ENCODE data around the gene MEGF10. TPM values are rescaled to one million over a fixed set of nuclear protein-coding genes. Genes with fewer than 3 reads are reported as not detected.

The MEGF10 gene
- total and polyA plus RNA-seq, 7 donors = 0.68 to 23.6 (median 2.2) TPM

DNA sequence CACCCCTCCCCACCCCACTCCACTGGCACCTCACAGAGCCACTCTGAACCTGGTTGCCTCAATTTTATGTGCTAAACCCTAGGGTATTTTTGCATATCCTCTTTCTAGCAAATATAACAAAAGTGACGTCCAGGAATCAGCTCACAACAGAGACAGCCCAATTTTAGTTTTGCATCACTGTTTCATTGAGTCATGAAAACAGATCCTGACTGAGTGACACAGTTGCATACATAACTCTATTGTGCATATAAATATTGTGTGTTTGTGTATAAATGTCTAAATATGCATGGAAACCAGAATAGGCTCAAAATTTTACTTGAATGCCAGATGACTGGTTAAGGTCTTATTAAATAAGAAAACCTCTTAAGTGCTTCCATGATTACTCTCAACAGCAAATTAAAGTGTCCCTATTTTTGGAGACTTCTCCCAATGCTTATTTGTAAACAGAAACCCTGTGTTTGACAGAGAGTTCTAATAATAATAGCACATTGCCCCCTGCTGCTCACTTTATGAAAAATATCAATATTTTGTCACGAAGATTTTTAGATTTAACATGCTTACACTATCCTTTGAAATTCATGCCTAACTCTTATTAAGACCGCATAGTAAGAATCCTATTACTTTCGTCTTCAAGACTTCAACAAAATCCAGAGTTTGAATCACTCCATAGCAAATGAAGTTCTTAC lies 151.3 kb downstream of the MEGF10 start:
- ATAC-seq = peak in 2 of 4 donors; percentile 36 to 38
- intact Hi-C loops (cut with DNase I) = loop anchor here (2.0 kb wide), 2 partner anchors 151 to 153 kb away; partner anchors contain the start of gene MEGF10 (in 1 of the 2)
- no peaks in the 10 kb centered on the region for H3K36me3 ChIP-seq (ENCODE audit: insufficient read depth in 1 of 2, low read depth in 1 of 2)

GRCh38 chr5:127444171-127444570 lies 153.6 kb downstream of the MEGF10 start:
- Histone ChIP-seq H3K4me1 (peaks cover 4% of the 10 kb centered on the region), H3K9me3 (no peaks in the 10 kb centered on the region), H3K27ac (no peak overlapping the region), H3K4me3 (no peak overlapping the region), H3K36me3 (ENCODE audit: insufficient read depth in 1 of 2, low read depth in 1 of 2) (peaks cover 0 to 6% of the 10 kb centered on the region in 2 donors), H3K27me3 (ENCODE audit: insufficient read depth in 3 of 3, low read length in 2 of 3) (no peaks in the 10 kb centered on the region)
- DNase-seq = no peak
- TF ChIP-seq CTCF (IDR thresholded peaks at IDR 0.05) = no peak
- intact Hi-C loops (cut with DNase I) = no loop called here
- no peak for ATAC-seq
- WGBS, 3 donors = 88 to 96% (median 96%) methylated on average over 1 of the region's 1 CpG

More for the DNA sequence above, 151.3 kb downstream of the MEGF10 start:
- no peak overlapping the region for H3K27ac ChIP-seq
- DNase-seq = no peak
- TF ChIP-seq CTCF (IDR thresholded peaks at IDR 0.05) = peak; percentile 29
- H3K9me3 ChIP-seq = no peaks in the 10 kb centered on the region
- WGBS, 3 donors = 59 to 80% (median 67%) methylated on average over 4 of the region's 4 CpGs
- H3K27me3 ChIP-seq (ENCODE audit: insufficient read depth in 3 of 3, low read length in 2 of 3) = no peaks in the 10 kb centered on the region
- no peak overlapping the region for H3K4me3 ChIP-seq
- H3K4me1 ChIP-seq = peaks cover 4% of the 10 kb centered on the region

GRCh38 chr5:127445328-127445727 lies 154.7 kb downstream of the MEGF10 start:
- 67 to 78% (median 69%) methylated on average over 4 of the region's 4 CpGs for WGBS, 3 donors

DNA sequence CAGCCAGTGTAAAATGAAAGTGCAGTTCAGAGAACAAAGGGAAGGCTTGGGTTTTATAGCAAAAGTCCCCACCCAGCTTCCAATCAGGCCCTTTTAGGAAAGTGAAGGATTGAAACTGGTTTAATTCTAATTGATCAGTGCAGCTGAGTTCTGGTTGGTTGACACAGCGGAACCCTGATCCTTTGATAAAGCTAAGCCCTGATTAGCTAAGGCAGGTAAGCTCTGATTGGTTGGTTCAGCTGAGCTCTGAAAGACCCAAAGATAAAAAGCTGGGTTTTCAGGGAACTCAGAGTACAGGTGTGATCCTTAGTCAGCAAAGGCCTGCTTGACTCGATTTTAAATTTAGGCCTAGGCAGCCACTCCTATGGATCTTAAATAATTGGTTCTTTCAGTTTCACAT lies 156.0 kb downstream of the MEGF10 start:
- Histone ChIP-seq H3K27me3 (ENCODE audit: insufficient read depth in 3 of 3, low read length in 2 of 3) (no peaks in the 10 kb centered on the region), H3K4me1 (no peaks in the 10 kb centered on the region), H3K27ac (no peak overlapping the region), H3K4me3 (no peak overlapping the region), H3K9me3 (no peaks in the 10 kb centered on the region), H3K36me3 (ENCODE audit: insufficient read depth in 1 of 2, low read depth in 1 of 2) (peaks cover 0 to 6% of the 10 kb centered on the region in 2 donors)
- ATAC-seq = no peak
- intact Hi-C loops (cut with DNase I) = no loop called here
- TF ChIP-seq CTCF (IDR thresholded peaks at IDR 0.05) = no peak
- DNase-seq = no peak
- WGBS, 3 donors = 82 to 94% (median 90%) methylated on average over 2 of the region's 2 CpGs

More at GRCh38 chr5:127445328-127445727, 154.7 kb downstream of the MEGF10 start:
- Histone ChIP-seq H3K27me3 (ENCODE audit: insufficient read depth in 3 of 3, low read length in 2 of 3) (no peaks in the 10 kb centered on the region), H3K4me1 (no peaks in the 10 kb centered on the region), H3K4me3 (no peak overlapping the region), H3K27ac (no peak overlapping the region), H3K9me3 (no peaks in the 10 kb centered on the region), H3K36me3 (ENCODE audit: insufficient read depth in 1 of 2, low read depth in 1 of 2) (peaks cover 0 to 6% of the 10 kb centered on the region in 2 donors)
- intact Hi-C loops (cut with DNase I) = no loop called here
- TF ChIP-seq CTCF (IDR thresholded peaks at IDR 0.05) = no peak
- DNase-seq (no peak), ATAC-seq (no peak)

Measured in psoas muscle (tissue), 8 donors.